HCT116 (cell line): Measurements from ENCODE around the gene PAX5. TPM values are rescaled to one million over a fixed set of nuclear protein-coding genes. Genes with fewer than 3 reads are reported as not detected.

Experiments used
- ATAC-seq: fragments of 200-7000 bp; cut with Tn5 transposase; 2 replicates; pipeline ENCODE4 v1.9.1; 2020; ENCODE audit warnings: mild to moderate bottlenecking, moderate library complexity
- BruUV-seq: library from RNA; stranded (reverse); fragments of 400-500 nt; replicated peaks from 2 replicates; lab custom pipeline; 2021; lab: Mats Ljungman, UMichigan
- CTCF ChIA-PET: fragments of 300-600 bp; sonication (Branson Sonifier 250); formaldehyde crosslinking; loops from one replicate; lab custom pipeline; 2021; ENCODE audit warnings: antibody characterized with exemption; lab: Charles Lee
- POLR2A ChIA-PET: fragments of 300-600, 350-600 bp; sonication (Branson Sonifier 250); formaldehyde crosslinking; loops from one replicate; lab custom pipeline; 2021; ENCODE audit warnings: antibody characterized with exemption; lab: Charles Lee
- RAD21 ChIA-PET, 2 experiments: fragments of 300-600 bp; sonication (Branson Sonifier 250); formaldehyde crosslinking; loops; one replicate each; lab custom pipeline; 2023; ENCODE audit warnings: low total read pairs in 2 of 2; ENCODE audit not compliant: uncharacterized antibody in 2 of 2, unreplicated experiment in 2 of 2, low non-redundant PET in 1 of 2; lab: Charles Lee
- DNase-seq: peaks from one replicate; pipeline ENCODE4 v3.0.0-alpha.2; 2010; ENCODE audit warnings: low read depth, low spot score
- H2AFZ ChIP-seq: fragments of 200-600 bp; shearing (Covaris generic), sonication (generic); 2 replicates; pipeline ENCODE4 v1.6.1; 2017; ENCODE audit warnings: low read depth, mixed run types, mixed read lengths, antibody characterized with exemption, low read length; ENCODE audit not compliant: poor library complexity, severe bottlenecking
- H3K27ac ChIP-seq: 2 replicates; pipeline ENCODE4 v1.5.1; 2012; ENCODE audit warnings: low read depth, low read length
- H3K27me3 ChIP-seq: fragments of 200-600 bp; sonication (generic); 2 replicates; pipeline ENCODE4 v1.6.1; 2016; ENCODE audit warnings: mixed run types, low read length, mixed read lengths; ENCODE audit not compliant: insufficient read depth
- H3K36me3 ChIP-seq, 2 experiments: fragments of 200-500 bp in 1 of 2; fragments of 200-600 bp in 1 of 2; sonication (Bioruptor generic) in 1 of 2; sonication (generic) in 1 of 2; 2 replicates each; pipeline versions ENCODE4 v1.5.1 to v1.6.1; 2014 to 2016; ENCODE audit warnings: low read length in 2 of 2, inconsistent platforms in 1 of 2, mixed read lengths in 1 of 2, mixed run types in 1 of 2; ENCODE audit not compliant: insufficient read depth in 2 of 2, control insufficient read depth in 1 of 2
- H3K4me1 ChIP-seq, 2 experiments: fragments of 200-600 bp in 1 of 2; sonication (generic) in 1 of 2; 2 replicates each; pipeline versions ENCODE4 v1.5.1 to v1.6.1; 2012 to 2017; ENCODE audit warnings: low read length in 2 of 2, inconsistent platforms in 1 of 2, mild to moderate bottlenecking in 1 of 2, mixed read lengths in 1 of 2, mixed run types in 1 of 2, moderate library complexity in 1 of 2; ENCODE audit not compliant: insufficient read depth in 2 of 2, control insufficient read depth in 1 of 2
- H3K4me2 ChIP-seq: fragments of 200-600 bp; sonication (generic); 2 replicates; pipeline ENCODE4 v1.6.1; 2017; ENCODE audit warnings: mixed run types, low read length, mixed read lengths
- H3K4me3 ChIP-seq, 2 experiments: fragments of 200-600 bp in 1 of 2; sonication (generic) in 1 of 2; replicated peaks in 1 of 2; 2 replicates each; pipeline ENCODE4 v1.5.1; 2011 to 2016; ENCODE audit warnings: low read length in 2 of 2, control low read depth in 1 of 2, low read depth in 1 of 2, mild to moderate bottlenecking in 1 of 2, mixed read lengths in 1 of 2, mixed run types in 1 of 2
- H3K79me2 ChIP-seq: fragments of 200-600 bp; sonication (generic); 2 replicates; pipeline ENCODE4 v1.6.1; 2017; ENCODE audit warnings: mild to moderate bottlenecking, mixed run types, low read length, moderate library complexity, mixed read lengths; ENCODE audit not compliant: insufficient read depth
- H3K9ac ChIP-seq: fragments of 200-600 bp; sonication (generic); 2 replicates; pipeline ENCODE4 v1.6.1; 2016; ENCODE audit warnings: low read length, mixed read lengths
- H3K9me2 ChIP-seq: fragments of 200-600 bp; sonication (generic), shearing (Covaris generic); 2 replicates; pipeline ENCODE4 v1.6.1; 2017; ENCODE audit warnings: mixed run types, mild to moderate bottlenecking, moderate library complexity; ENCODE audit not compliant: insufficient read depth
- H3K9me3 ChIP-seq, 2 experiments: fragments of 200-500 bp in 1 of 2; fragments of 200-600 bp in 1 of 2; sonication (Bioruptor generic) in 1 of 2; sonication (generic) in 1 of 2; 2 replicates each; pipeline ENCODE4 v1.6.1; 2014 to 2017; ENCODE audit warnings: low read length in 2 of 2, mixed read lengths in 2 of 2, inconsistent platforms in 1 of 2, low read depth in 1 of 2, mild to moderate bottlenecking in 1 of 2, mixed run types in 1 of 2, moderate library complexity in 1 of 2; ENCODE audit not compliant: control insufficient read depth in 1 of 2, insufficient read depth in 1 of 2
- H4K20me1 ChIP-seq: fragments of 200-600 bp; sonication (generic), shearing (Covaris generic); 2 replicates; pipeline ENCODE4 v1.6.1; 2017; ENCODE audit warnings: mixed run types, mild to moderate bottlenecking, moderate library complexity; ENCODE audit not compliant: insufficient read depth
- ELF1 ChIP-seq: IDR thresholded peaks from 2 replicates; pipeline ENCODE4 v1.6.1; 2012; ENCODE audit warnings: low read depth, borderline replicate concordance
- FOSL1 ChIP-seq: IDR thresholded peaks from 2 replicates; pipeline ENCODE4 v1.6.1; 2012; ENCODE audit warnings: low read depth
- POLR2A ChIP-seq: IDR thresholded peaks from 2 replicates; pipeline ENCODE4 v1.7.0; 2011; ENCODE audit warnings: borderline replicate concordance; ENCODE audit not compliant: insufficient read depth, insufficient read length; ENCODE audit errors: extremely low read depth
- POLR2AphosphoS5 ChIP-seq: IDR thresholded peaks from 2 replicates; pipeline ENCODE4 v1.6.1; 2011; ENCODE audit warnings: mild to moderate bottlenecking, low read depth, low read length, moderate library complexity
- RAD21 ChIP-seq: IDR thresholded peaks from 2 replicates; pipeline ENCODE4 v1.6.1; 2012; ENCODE audit warnings: low read depth, mild to moderate bottlenecking
- intact Hi-C: fragments of 100-400 bp; cut with micrococcal nuclease; formaldehyde crosslinking; loops from 2 replicates; pipeline ENCODE4 v1.10.0; 2022
- total RNA-seq: library from RNA; stranded (reverse); gene quantifications from one replicate; pipeline ENCODE4 v1.2.1, GENCODE V29; 2021; ENCODE audit not compliant: unreplicated experiment
- TF ChIP-seq, protein P1 (sequence below): IDR thresholded peaks from 2 replicates; pipeline ENCODE4 v1.6.1; 2012; ENCODE audit warnings: low read depth
- TF ChIP-seq, protein P2 (sequence below): IDR thresholded peaks from 2 replicates; pipeline ENCODE4 v1.6.1; 2012
- TF ChIP-seq, protein P3 (sequence below), 3 experiments: fragments of 200-600 bp in 1 of 3; sonication (generic) in 1 of 3; IDR thresholded peaks in 2 of 3; conservative IDR thresholded peaks in 1 of 3; 2 replicates each; pipeline ENCODE4 v1.5.1; 2012 to 2017; ENCODE audit warnings: low read depth in 2 of 3, low read length in 2 of 3, antibody characterized with exemption in 1 of 3, borderline replicate concordance in 1 of 3, control low read depth in 1 of 3, mild to moderate bottlenecking in 1 of 3, mixed read lengths in 1 of 3, mixed run types in 1 of 3, moderate library complexity in 1 of 3; ENCODE audit not compliant: insufficient read depth in 1 of 3

The PAX5 gene
- total RNA-seq, 1 experiment from 2014 or later: 0.17 TPM

DNA sequence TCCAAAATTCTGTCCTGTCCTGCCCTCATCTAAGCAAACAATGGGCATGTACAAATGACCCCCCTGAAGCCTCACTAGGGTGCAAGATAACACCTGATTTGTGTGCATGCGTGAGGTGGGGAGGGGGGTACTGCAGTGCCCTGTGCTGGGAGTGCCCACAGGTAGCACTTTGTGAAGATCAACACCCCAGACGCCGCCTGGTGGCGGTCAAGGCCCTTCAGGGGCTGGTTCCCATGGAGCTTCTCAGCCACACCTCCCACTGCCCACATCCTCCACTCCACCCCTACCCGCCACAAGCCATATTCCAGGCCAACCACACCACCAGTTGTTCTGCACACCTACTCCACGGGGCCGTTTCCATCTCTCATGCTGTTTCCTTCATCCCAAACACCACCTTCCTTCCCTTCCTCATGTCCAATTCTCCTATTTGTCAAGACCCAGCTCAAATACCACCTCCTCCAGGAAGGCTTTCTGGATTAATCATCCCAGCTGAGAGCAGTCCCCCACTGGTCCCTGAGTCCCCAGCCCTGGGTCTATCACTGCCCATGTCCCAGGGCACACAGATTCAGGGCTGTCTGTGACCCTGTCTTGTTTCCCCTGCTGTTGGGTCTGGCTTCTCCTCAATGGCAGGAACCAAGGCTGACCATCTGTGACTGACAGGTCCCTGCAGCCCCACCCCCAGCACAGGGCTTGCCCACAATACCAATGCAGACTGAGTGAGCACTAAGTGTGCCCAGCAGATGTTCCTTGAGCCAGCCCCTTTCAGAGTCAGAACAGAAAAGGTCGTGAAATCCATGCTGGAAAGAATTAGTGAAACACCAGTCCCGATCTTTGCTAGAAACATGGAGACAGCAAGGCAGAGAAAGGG is 178.4 kb downstream of the PAX5 start:
- Histone ChIP-seq H3K4me1 (peaks cover 0 to 9% of the 10 kb centered on the region in 2 experiments; a peak in 1 of 4 replicates), H3K27me3 (no peaks in the 10 kb centered on the region; the same call in 1 of the 2 replicates), H3K4me2 (no peak overlapping the region), H3K27ac (no peak overlapping the region), H4K20me1 (no peaks in the 10 kb centered on the region), H3K9ac (no peak overlapping the region), H3K36me3 (no peaks in the 10 kb centered on the region), H3K9me3 (no peaks in the 10 kb centered on the region), H3K79me2 (no peaks in the 10 kb centered on the region), H3K4me3 (no peak overlapping the region), H2AFZ (peak overlapping the region; percentile 3), H3K9me2 (no peaks in the 10 kb centered on the region)
- no TSS peak for BruUV-seq
- ChIA-PET CTCF (interaction anchor here (0.6 to 2.0 kb wide), 11 partner anchors 10 to 448 kb away, joined by 3 to 16 read pairs (median 3); no protein-coding TSS in a partner anchor), POLR2A (no interaction called here), RAD21 (interaction anchor here (0.9 to 1.5 kb wide), 3 partner anchors 17 to 449 kb away, joined by 3 read pairs; no protein-coding TSS in a partner anchor)
- peak; percentile 61 for DNase-seq
- TF ChIP-seq POLR2AphosphoS5: no peak
- TF ChIP-seq, protein P1, sequence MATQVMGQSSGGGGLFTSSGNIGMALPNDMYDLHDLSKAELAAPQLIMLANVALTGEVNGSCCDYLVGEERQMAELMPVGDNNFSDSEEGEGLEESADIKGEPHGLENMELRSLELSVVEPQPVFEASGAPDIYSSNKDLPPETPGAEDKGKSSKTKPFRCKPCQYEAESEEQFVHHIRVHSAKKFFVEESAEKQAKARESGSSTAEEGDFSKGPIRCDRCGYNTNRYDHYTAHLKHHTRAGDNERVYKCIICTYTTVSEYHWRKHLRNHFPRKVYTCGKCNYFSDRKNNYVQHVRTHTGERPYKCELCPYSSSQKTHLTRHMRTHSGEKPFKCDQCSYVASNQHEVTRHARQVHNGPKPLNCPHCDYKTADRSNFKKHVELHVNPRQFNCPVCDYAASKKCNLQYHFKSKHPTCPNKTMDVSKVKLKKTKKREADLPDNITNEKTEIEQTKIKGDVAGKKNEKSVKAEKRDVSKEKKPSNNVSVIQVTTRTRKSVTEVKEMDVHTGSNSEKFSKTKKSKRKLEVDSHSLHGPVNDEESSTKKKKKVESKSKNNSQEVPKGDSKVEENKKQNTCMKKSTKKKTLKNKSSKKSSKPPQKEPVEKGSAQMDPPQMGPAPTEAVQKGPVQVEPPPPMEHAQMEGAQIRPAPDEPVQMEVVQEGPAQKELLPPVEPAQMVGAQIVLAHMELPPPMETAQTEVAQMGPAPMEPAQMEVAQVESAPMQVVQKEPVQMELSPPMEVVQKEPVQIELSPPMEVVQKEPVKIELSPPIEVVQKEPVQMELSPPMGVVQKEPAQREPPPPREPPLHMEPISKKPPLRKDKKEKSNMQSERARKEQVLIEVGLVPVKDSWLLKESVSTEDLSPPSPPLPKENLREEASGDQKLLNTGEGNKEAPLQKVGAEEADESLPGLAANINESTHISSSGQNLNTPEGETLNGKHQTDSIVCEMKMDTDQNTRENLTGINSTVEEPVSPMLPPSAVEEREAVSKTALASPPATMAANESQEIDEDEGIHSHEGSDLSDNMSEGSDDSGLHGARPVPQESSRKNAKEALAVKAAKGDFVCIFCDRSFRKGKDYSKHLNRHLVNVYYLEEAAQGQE: no peak
- TF ChIP-seq POLR2A: no peak
- TF ChIP-seq, protein P2, sequence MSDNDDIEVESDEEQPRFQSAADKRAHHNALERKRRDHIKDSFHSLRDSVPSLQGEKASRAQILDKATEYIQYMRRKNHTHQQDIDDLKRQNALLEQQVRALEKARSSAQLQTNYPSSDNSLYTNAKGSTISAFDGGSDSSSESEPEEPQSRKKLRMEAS: no peak
- no peak for TF ChIP-seq ELF1
- TF ChIP-seq, protein P3, sequence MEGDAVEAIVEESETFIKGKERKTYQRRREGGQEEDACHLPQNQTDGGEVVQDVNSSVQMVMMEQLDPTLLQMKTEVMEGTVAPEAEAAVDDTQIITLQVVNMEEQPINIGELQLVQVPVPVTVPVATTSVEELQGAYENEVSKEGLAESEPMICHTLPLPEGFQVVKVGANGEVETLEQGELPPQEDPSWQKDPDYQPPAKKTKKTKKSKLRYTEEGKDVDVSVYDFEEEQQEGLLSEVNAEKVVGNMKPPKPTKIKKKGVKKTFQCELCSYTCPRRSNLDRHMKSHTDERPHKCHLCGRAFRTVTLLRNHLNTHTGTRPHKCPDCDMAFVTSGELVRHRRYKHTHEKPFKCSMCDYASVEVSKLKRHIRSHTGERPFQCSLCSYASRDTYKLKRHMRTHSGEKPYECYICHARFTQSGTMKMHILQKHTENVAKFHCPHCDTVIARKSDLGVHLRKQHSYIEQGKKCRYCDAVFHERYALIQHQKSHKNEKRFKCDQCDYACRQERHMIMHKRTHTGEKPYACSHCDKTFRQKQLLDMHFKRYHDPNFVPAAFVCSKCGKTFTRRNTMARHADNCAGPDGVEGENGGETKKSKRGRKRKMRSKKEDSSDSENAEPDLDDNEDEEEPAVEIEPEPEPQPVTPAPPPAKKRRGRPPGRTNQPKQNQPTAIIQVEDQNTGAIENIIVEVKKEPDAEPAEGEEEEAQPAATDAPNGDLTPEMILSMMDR (IDR thresholded peaks at IDR 0.05 in 2 of 3, conservative IDR thresholded peaks at IDR 0.05 in 1 of 3; ENCODE audit: borderline replicate concordance in 1 of 3, insufficient read depth in 1 of 3, low read depth in 2 of 3, low read length in 2 of 3): peak; percentile 43 to 72 (median 69); a peak in 4 of 6 replicates
- TF ChIP-seq FOSL1: no peak
- peak; percentile 62 for TF ChIP-seq RAD21
- intact Hi-C loops: loop anchor here (2.0 to 5.0 kb wide), 2 partner anchors 223 to 448 kb away; no protein-coding TSS in a partner anchor
- ATAC-seq: peak; percentile 100
